GM21576 (cell line): ENCODE results near the gene GSTA5.
"Not testable (repeated sequence)": the region's sequence is repeated elsewhere in the genome, so short reads cannot be mapped to it uniquely, and the experiment has no call there.

Source experiments
- ATAC-seq: cut with Tn5 transposase; IDR thresholded peaks from one replicate; pipeline ENCODE4 v1.9.1; 2021; ENCODE audit warnings: mild to moderate bottlenecking, moderate library complexity; ENCODE audit not compliant: unreplicated experiment

The GSTA5 gene

GRCh38 chr6:52840763-52841585 is at the start of gene GSTA5:
Gene GSTA5, minus strand, starts transcription at chr6:52840813.
- no peak for ATAC-seq

GRCh38 chr6:52890018-52890417 is 49.4 kb upstream of the GSTA5 start:
- no peak for ATAC-seq

- ATAC-seq: no peak
Observed at GRCh38 chr6:52887910-52888524, 47.4 kb upstream of the GSTA5 start.

- peak; percentile 100 for ATAC-seq
Observed at GRCh38 chr6:52881996-52882841, 41.6 kb upstream of the GSTA5 start.

GRCh38 chr6:52881662-52881995 is 41.0 kb upstream of the GSTA5 start:
- ATAC-seq: no peak

DNA sequence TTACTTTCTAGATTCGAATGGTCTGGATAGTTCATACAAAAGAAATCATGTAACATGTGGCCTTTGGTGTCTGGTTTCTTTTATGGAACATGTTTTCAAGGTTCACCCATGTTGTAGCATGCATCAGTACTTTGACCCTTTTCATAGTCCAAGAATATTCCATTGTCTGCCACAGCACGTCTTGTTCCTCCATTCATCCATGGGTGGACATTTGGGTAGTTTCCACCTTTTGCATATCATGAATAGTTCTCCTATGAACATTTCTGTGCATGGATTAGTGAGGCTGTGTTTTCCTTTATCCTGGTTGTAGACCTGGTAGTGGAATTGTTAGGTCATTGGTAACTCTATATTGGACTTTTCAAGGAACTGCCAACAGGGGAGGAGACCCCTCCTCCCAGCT is 37.2 kb upstream of the GSTA5 start:
- no peak for ATAC-seq

- ATAC-seq: no peak
Observed at GRCh38 chr6:52877168-52877567, 36.6 kb upstream of the GSTA5 start.

- no peak for ATAC-seq
Observed at GRCh38 chr6:52876056-52876787, 35.6 kb upstream of the GSTA5 start.

DNA sequence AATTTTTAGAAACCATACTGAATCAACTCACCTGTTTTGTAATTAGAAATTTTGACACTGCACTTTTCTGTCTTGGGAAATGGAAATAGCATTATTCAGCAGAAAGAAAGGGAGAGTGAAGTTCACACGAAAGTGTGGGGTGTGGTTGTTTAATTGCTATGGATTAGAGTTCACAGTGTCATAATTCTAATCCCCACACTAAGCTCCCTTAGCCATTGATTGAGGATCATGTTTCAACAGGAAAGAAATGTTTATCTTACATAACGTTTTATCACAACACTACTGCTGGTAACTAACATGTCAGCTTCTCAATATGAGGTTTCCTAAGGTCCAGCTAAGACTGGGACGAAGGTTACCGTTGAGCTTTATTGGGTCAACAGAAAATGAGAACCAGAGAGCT is 31.4 kb upstream of the GSTA5 start:
- ATAC-seq: no peak

DNA sequence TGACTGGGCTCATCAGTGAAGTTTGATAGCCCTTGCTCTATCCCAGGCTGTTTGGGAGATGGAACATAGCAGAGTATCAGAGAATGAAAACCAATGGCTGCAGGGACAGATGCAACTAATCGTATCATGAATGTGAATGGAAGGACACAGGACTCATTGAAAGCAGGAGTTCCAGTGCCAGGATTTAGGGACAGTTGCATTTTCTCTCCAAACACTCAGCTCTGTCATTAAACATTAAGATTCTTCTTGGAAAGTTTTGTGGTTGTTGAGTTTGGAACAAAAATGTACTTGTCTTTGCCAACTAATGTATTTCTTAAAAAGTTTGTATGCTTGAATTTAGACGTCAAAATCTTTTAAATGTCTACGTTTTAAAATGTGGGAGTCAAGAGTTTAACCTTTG is 31.0 kb upstream of the GSTA5 start:
- ATAC-seq: no peak

- ATAC-seq: not testable (repeated sequence)
Observed at GRCh38 chr6:52870335-52871091, 29.9 kb upstream of the GSTA5 start.

DNA sequence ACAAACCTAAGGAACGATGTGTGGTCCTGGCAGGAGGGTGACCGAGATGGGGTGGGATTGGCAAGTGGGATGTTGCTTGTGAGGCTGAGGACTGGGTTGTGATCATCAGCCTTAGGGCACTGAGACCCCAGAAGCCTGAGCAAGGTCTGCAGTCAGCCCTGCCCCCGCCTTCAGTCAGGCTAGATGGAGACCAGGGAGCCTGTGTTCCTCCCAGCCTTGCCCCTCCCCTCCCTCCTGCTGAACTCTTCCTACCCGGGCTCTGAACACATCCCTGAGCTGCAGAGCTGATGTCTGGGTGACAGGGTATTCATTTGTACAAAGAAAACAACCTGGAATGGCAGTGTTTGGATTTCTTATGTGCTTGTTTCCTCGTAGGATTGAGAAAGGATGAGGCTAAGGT is 28.3 kb upstream of the GSTA5 start:
- ATAC-seq: not testable (repeated sequence)

DNA sequence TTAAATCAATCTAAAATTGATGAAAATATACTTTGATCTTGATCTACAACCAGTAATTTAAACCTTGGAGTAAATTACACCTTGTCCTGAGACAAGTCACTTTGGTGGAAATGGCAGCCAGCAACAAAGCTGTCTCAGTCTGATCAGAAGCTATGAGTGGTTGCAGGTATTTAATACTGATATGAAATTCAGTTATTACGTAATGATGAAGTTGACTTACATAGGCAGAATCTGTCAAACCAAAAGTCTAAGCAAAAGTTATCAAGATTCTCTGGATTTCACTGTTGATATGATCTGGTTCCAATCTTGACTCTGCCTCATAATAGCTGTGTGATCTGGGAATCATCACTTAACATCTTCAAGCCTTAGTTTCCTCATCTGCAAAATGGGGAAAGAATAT is 27.6 kb upstream of the GSTA5 start:
- no peak for ATAC-seq

DNA sequence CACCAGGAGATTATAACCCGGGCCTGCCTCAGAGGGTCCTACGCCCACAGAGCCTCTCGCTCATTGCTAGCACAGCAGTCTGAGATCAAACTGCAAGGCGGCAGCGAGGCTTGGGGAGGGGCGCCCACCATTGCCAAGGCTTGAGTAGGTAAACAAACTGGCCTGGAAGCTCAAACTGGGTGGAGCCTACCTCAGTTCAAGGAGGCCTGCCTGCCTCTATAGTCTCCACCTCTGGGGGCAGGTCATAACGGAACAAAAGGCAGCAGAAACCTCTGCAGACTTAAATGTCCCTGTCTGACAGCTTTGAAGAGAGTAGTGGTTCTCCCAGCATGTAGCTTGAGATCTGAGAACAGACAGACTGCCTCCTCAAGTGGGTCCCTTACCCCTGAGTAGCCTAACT is 20.5 kb upstream of the GSTA5 start:
- ATAC-seq: not testable (repeated sequence)

- no peak for ATAC-seq
Observed at GRCh38 chr6:52858416-52858815, 17.8 kb upstream of the GSTA5 start.

- not testable (repeated sequence) for ATAC-seq
Observed at GRCh38 chr6:52856137-52856536, 15.5 kb upstream of the GSTA5 start.

DNA sequence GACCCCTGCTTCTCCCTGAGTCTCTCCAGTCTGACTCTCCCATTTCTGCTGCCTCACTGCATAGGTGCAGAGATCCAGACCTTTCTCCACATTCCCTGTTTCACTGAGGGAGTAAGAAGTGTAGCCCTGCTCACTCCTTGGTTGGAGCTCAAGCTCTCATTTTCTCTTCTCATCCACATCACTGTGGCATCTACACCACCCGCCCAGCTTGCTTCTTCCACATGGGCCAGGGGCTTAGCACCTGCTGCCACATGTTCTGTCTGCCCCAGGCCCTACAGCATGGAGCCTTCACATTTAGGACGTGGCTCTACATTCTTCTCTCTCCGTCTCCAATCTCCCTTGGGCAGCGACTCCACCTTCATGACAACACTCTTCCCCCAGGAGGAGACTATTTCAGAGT is 8.5 kb upstream of the GSTA5 start:
- no peak for ATAC-seq

DNA sequence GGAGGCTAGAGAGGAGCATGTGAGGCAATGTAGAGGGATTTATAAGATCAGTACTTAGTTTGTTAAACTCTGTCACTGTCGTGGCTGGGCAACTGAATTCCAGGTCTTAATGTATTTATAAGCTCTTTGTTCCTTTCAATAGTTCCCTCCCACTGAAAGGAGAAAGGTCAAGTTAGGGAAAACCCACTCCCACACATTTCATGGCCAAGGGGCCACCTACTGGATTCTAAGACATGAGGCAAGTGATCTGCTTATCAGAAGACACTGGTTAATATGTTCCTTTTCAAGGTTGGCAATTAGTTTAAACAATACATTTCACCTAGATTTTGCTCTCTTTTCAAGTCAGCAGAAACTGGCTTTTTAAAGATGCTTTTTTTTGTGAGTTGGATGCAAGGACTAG is 5.4 kb upstream of the GSTA5 start:
- ATAC-seq: no peak

DNA sequence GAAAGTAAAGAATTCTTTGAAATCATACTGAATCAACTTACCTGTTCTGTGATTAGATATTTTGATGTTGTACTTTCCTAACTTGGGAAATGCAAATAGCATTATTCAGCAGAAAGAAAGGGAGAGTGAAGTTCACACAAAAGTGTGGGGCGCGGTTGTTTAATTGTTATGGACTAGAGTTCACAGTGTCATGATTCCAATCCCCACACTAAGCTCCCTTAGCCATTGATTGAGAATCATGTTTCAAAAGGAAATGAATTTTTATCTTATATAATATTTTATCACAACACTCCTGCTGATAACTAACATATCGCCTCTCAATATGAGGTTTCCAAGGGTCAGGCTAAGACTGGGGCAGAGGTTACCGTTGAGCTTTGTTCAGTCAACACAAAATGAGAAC is 3.0 kb upstream of the GSTA5 start:
- no peak for ATAC-seq
